SK-N-SH (cell line): ENCODE measurements around the gene KIF12.

ENCODE experiments used
- GABPA ChIP-seq: IDR thresholded peaks from 2 replicates; pipeline ENCODE4 v1.4.0; 2012; ENCODE audit warnings: low read depth, mild to moderate bottlenecking
- GATA2 ChIP-seq: sonication (generic); formaldehyde crosslinking; IDR thresholded peaks from 2 replicates; pipeline ENCODE4 v1.5.0; 2020; ENCODE audit warnings: mild to moderate bottlenecking, missing genetic modification reagents
- RAD21 ChIP-seq: IDR thresholded peaks from 2 replicates; pipeline ENCODE4 v1.6.1; 2012; ENCODE audit warnings: mild to moderate bottlenecking, low read length
- RCOR1 ChIP-seq: fragments of 150-350 bp; IDR thresholded peaks from 2 replicates; pipeline ENCODE4 v1.6.1; 2017; ENCODE audit warnings: antibody characterized with exemption, low read length
- TEAD4 ChIP-seq: IDR thresholded peaks from 2 replicates; pipeline ENCODE4 v1.4.0; 2012; ENCODE audit warnings: mild to moderate bottlenecking, borderline replicate concordance; ENCODE audit not compliant: insufficient read depth
- TF ChIP-seq, protein P1 (sequence below): fragments of 200-600 bp; sonication (generic); IDR thresholded peaks from 2 replicates; pipeline ENCODE4 v1.6.1; 2017; ENCODE audit warnings: antibody characterized with exemption, mild to moderate bottlenecking, moderate library complexity

DNA sequence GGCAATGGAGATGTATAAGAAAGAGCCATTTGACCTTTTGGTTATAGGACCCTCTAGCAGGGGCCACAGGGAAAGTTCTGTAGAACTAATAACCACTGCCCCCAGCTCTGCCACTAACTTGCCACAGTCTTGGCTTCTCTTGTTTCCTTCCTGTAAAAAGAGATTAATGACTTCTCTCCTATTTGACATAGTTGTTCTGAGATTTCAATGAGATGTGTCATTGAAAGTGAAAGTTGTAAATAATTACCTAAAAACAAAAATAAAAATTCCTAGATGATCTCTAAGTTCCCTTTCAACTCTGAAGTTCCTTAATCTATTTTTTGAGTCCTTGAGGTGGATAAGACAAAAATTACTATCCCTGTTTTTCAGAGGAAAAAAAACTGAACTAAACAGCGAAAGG, 1.4 kb upstream of the KIF12 start:
- TF ChIP-seq, protein P1, sequence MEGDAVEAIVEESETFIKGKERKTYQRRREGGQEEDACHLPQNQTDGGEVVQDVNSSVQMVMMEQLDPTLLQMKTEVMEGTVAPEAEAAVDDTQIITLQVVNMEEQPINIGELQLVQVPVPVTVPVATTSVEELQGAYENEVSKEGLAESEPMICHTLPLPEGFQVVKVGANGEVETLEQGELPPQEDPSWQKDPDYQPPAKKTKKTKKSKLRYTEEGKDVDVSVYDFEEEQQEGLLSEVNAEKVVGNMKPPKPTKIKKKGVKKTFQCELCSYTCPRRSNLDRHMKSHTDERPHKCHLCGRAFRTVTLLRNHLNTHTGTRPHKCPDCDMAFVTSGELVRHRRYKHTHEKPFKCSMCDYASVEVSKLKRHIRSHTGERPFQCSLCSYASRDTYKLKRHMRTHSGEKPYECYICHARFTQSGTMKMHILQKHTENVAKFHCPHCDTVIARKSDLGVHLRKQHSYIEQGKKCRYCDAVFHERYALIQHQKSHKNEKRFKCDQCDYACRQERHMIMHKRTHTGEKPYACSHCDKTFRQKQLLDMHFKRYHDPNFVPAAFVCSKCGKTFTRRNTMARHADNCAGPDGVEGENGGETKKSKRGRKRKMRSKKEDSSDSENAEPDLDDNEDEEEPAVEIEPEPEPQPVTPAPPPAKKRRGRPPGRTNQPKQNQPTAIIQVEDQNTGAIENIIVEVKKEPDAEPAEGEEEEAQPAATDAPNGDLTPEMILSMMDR, result no peak
- TF ChIP-seq GABPA (no peak), GATA2 (CRISPR knock-in tag) (no peak), TEAD4 (no peak), RAD21 (no peak), RCOR1 (no peak)
